ENCODE measurements around the gene COL5A1.

COL5A1 gene

DNA sequence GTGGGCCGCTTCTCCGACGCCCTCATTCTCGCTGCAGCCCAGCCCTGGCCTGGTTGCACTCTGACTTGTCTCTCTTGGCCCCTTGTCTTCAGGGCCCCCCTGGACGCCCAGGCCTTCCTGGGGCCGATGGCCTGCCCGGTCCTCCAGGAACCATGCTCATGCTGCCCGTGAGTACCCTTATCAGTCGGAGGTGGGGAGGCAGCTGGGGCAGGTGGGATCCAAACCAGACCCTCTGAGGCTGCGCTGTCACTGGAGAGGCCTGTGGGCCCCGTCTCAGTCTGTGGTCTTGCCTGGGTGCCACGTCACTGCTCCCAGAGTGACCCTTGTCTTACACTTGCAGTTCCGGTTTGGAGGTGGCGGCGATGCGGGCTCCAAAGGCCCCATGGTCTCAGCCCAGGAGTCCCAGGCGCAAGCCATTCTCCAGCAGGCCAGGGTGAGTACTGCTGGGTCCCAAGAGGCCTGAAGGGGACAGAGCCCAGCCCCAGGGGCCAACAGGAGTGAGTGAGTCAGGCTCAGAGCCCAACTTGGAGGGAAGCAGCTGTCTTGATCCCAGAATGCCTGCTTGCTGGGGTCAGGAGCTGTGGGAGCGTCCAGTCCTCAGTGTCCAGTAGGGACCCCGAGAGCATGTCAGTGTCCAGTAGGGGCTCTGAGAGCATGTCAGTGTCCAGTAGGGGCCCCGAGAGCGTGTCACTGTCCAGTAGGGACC lies 109.0 kb downstream of the COL5A1 start:
- no peak for DNase-seq

DNA sequence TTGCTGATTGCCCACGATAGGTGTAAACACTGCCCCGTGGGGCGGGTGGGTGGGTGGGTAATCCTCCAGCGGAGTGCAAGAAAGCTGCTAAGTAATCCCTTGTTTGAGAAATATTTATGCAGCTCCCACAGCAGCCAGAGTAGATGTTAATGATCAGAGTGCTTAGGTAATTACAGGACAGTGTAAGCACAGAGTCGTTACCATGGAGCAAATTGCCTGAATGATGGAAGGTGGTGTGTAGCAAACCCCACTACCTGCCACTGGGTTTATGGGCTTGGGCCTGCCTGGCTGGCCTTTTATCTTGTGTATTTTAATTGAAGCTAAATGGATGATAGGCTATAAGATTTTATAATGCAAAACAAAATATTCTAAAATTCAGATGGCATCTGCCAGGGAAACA lies 110.0 kb downstream of the COL5A1 start:
- DNase-seq: no peak

DNA sequence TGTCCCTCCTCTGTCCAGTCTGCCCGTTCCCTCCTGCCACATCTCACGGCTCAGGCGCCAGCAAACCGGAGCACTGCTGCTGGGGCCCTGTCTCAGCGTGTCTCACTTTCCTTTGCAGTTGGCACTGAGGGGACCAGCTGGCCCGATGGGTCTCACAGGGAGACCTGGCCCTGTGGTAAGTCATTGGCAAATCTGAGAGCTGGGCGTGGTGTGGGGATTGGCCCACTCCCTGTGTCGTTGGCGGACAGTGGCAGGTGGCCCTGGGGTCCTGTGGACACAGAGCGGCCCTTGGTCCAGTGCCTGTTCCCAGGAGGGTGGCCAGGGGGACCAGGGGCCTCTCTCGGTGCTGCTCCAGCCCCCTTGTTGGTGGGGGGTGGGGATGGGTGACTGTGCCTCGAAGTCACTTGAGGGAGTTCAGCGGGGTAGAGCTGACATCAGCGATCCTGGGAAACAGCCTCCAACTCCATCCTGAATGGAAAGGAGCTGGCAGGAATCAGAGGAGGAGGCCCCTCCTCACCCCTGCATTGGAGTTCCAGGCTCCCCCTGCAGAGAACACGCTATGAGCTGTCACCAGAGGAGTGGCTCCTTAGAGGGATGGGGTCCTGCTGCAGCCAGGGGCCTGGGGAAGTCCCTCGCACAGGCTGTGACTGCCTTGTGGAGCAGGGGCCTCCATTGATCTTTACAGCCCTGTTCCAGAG lies 111.0 kb downstream of the COL5A1 start:
- no peak for DNase-seq

DNA sequence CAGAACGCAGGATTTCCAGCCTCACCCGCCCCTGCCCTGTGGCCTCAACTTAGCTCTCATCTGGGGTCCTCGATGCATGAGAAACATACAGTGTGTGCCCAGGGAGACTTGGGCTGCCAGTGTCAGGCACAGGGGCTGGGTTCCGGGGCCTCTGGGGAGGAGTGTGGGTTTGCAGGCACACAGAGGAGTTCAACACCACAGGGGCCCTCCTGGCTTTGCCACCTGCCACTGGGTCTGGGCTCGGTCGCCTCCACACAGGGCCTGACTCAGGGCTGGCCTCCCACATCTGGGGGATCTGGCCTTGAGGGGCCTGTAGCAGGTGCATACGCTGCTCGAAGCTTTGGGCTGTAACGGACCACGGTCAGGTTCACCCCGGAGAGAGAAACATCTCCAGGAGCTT lies 111.6 kb downstream of the COL5A1 start:
- no peak for DNase-seq

DNA sequence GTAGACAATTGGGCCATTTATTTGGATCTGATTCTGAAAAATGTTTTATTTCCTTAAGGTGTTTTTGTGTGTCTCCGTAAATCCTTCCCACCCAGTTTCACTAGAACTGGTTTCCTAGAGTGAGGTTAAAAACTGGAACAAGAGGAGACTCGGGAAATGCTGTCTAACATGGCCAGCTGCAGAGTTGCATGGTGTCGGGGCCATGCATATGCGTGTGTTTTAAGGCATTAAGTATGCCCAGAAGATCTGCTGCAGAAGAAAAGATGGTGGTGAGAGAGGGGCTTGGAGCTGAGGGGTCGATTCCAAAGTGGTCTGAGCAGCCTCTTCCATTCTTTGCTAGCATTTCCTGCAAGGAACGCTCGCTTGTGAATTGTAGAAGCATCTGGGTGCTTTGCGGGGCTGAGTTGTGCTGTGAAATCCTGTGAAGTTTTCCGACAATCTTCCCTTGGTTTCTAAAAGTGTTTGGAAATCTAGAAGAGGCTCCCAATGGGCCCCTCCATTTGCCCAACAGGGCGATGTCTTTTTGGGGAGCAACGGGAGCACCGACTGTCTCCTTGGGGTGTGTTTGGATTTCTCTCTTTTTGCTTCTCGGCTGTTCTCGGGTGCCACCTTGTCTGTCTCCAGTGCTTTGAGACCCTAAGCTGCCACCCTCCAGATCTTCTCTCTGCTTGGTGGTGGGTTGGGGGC lies 113.8 kb downstream of the COL5A1 start:
- no peak for DNase-seq

DNA sequence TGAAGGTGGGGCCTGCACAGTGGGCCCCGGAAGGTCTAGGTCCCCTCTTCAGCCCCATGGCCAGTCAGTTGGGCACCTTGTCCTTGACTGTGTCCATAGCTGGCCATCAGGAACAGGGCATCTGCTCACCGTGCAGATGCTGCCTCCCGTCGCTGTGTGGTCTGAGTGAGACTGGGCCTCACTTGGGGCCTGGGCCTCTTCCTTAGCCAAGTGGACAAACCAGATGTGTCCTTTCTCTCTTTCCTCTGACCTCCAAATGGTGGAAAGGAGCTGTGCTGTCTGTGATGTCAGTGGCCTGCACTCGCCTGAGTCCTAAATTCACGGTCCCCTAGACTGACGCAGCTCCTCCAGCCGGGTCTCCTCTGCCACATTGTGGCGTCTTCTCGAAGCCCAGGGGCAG lies 114.5 kb downstream of the COL5A1 start:
- DNase-seq: no peak

DNA sequence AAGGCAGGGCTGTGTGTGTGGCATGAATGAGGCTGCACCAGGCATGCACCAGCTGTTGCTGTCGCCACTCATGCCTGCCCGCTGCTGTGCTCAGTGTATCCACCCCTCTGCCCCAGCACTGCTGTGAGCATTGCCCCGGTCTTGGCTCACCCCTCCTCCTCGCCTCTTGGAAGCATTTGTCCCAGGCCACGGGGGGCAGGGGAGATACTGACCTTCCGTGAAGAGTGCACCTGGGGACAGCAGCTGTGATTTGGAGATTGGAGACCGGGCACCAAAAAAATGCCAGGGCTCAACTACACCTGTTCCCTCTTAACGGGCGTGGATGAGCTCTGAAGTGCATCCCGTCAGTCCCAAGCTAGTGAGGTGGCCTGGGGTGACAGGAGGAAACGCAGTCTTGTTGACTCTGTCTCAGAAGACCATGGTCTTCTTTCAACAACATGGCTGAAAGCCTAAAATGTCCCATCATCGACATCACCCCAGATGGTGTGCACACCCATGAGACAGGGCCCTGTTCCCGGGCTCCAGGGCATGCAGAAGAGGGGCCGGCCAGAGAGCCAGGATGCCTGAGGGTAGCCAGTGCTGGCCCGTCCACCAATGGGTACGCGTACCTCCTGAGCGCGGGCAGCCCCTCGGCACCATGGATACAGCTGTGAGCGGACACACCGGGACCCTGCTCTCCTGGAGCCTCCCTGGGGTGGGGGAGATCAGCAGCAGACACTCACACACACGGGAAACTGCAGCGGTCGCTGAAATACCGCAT lies 115.8 kb downstream of the COL5A1 start:
- no peak for DNase-seq

DNA sequence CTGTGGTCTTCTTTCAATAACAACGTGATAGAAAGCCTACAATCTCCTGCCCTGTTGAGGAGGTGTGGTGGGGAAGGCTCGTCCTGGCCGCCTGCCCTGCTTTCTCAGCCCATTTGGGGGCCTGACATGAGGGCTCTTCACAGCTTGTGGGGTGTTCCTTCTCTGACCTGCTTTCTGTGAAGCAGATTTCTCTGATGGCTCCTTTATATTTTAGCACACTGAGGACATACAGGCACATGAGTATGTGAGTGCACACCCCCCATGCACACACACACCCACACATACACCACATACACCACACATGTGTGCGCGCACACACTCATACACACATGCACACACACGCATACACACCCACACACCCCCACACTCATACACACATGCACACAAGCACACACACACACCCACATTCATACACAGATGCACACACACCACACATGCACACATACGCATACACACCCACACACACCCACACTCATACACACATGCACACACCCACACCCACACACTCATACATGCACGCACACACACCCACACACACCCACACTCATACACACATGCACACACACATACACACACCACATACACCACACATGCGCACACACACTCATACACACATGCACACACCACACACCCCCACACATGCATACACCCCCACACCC lies 117.5 kb downstream of the COL5A1 start:
- DNase-seq: no peak

DNA sequence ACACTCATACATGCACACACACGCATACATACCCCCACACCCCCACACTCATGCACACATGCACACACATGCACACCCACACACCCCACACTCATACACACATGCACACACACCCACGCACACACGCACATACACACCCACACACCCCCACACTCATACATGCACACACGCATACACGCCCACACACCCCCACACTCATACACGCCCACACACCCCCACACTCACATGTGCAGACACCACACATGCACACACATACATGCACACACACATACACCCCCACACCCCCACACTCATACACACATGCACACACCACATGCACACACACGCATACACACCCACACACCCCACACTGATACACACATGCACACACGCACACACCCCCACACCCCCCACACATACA lies 118.3 kb downstream of the COL5A1 start:
- DNase-seq: no peak

DNA sequence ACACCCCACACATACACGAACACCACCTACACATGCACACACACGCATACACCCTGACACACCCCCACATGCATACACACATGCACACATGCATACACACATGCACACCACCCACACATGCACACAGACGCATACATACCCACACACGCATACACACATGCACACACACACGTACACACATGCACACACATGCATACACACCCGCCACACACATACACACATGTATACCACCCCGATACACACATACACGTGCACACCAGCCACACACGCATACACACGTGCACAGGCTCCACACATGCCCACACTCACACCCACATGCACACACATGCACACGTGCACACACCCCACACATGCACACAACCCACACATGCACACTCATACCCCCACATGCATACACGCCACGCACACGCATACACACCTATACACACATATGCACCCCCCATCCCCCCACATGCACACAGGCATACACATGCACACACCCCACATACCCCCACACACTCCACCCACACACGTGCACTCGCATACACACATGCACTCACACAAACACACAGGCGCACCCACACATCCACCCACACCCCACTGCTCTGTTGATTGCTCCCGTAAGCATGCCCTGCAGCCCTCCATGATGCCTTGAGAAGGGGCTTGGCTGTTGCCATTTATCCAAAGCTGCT lies 119.3 kb downstream of the COL5A1 start:
- no peak for DNase-seq

DNA sequence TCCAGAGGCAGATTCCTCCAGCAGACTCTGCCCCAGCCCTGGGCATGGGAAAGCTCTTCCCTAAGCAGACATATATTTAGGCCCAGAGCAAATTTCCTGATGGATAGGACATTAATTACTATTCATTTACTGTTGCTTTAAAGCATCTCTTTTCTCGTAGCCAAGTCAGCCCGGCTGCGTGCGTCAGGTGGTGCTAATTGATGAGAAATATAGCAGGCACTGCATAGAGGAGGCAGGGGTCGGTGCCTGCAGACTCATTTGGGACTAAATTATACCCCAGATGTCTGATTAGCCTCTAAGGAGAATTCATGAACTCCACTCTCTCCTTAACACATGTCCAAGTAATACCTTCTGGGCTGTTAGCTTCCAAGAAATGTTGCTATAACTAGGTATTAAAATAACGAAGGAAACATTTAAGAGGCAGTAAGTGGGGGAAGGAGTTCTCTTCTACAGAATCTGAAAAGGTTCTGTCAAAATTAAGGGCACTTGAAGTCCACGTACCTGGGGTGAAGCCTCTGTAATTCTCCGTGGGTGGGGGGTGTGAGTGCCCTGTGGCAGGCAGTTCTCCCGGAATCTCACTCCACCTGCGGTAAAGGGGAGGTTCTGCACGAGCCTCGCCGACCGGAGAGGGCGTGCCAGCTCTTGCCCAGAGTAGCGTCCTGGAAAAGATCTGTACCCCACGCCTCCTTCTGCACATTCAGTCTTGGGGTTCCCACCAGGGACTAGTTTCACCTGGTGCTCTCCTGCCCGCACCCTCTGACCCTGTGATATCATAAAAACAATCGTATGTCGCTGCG lies 123.1 kb downstream of the COL5A1 start:
- DNase-seq: no peak

DNA sequence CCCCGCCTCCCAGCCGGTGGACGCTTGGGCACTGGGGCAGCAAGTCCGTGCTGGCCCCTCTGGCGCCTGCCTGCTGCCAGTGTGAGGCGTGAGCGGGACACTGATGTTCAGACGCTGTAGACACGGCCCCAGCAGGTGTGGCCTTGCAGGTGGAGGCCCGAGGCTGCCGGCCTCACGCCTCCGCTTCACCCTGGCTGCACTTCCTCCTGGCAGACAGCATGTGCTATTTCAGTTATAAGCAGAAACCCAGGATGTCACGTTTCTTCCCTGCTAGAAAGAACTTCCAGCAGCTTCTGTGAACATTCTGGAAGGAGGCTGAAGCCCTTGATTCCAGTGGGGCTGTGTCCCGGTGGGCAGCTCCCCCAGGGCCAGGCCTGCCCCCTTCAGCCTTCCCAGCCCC lies 124.2 kb downstream of the COL5A1 start:
- DNase-seq: no peak

DNA sequence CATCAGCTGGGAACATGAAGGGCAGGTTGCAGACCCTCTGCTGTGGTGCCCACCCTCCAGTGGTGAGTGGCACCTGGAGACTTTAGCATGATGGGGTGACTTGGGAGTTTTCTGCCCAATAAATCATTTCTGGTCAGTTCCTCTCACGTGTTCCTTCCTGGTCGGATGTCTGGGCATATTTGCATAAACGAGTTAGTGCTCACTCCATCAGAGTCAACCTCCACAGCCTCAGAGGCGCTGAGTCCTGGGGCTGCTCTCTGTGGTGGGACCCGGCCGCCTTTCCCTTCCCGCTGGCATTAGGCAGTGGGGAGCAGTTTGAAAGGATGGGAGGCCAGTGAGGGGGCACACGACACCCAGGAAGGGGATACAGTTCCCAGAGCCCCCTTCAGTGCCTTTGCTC lies 125.0 kb downstream of the COL5A1 start:
- DNase-seq: no peak

DNA sequence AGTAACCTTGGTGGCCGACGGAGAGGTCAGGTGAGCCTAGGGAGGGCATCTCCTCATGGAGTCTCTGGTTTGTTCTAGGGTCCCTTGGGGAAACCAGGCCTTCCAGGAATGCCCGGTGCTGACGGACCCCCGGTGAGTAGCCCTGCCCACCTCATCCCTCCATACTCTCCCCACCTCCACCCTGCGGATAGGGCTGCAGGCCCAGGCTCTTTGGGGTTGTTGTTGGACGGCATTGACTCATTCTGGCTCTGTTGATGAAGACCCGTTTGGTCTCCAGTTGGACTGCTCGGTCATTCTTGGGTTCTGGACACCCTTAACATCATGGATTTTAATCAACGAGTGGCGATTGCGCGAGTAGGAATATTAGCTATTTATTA lies 126.7 kb downstream of the COL5A1 start:
- no peak for DNase-seq

DNA sequence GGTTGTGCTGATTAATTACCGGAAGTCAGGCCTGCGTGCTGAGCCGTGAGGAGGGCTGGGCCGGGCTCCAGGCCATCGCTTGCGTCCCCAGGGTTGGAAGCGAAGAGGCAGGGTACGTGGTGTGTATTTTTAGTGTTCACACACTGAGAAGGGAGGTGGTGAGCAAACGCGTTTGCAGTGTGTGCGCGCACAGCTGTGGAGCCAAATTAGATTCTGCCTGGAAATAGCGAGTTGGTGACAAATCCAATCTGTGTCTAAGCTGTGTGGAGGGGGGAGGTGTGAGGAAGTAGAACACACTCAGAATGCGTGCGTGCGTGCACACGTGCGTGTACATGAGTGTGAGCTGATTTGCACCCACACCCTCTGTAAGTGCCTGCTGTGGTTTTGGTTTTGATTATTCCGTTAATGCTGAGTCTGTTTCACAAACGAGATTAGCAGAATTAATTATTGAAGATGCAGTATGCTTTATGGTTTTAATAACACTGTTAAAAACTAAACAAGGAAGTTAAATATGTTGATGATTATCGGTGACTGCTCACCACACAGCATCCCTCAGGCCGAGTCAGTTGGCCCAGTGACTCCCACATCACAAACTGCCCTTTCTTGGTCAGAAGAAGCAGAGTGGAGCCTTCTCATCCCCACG lies 127.2 kb downstream of the COL5A1 start:
- DNase-seq: no peak

DNA sequence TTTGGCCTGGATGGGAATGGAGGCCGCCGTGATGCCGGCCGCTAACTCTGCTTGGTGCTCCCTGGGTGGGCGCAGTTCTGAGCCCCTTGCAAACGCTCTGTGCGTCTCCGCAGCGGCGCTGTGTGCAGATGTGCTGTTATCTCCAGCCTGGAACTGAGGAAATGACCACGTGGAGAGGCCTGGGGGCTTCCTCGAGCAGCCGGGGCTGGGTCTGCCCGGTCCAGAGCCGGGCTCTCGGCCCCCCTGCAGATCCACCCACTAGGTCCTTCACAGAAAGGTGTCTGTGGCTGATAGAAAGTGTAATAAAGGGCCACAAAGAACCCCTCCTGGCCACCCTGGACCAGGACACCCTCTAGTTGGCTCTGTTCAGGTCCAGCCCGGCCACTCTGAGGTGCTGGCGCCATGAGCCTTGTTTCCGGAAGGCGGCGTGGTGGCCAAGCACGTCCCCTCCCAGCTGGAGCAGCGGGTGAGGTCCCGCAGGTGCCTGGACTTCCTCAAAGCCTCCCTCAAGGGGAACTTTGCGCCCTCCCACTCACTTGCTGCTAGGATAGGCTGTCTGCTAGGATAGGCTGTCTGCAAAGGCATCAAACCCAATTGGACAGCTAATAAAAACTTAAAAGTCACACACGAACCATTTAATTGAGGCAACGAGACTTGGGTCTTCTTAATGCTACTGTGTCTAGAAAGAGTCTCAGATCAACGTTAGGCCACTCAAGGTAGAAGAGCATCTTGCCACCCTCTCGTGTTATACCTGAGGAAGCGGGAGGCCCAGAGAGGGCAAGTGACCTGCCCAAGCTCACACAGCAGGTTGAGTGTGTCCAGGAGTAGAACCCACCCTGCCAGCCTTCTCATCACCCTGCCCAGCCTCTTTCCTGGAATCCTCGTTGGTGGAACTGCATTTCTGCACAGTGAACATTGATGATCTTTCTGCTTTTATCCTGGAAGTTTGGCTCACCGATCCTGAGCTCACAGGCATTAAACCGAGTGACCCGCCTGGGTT lies 129.7 kb downstream of the COL5A1 start:
- no peak for DNase-seq

DNA sequence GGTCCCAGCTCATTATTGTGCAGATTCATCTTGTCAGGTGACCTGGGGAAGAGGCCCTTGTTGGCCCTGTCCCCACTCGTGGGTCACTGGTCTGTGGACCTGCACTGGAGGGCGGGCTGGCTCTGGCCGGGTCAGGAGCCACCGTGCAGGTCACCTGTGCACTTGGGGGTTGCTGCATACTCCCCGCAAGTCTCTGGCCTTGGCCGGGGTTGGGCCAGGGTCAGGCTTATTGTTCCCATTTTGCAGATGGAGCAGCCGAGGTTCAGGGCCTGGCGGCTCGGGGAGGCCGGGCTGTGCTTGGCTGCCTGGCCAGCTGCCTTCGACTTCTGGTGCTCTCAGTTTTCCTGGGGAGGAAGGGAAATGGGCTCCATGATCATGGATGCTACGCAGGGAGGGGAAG lies 130.7 kb downstream of the COL5A1 start:
- no peak for DNase-seq

DNA sequence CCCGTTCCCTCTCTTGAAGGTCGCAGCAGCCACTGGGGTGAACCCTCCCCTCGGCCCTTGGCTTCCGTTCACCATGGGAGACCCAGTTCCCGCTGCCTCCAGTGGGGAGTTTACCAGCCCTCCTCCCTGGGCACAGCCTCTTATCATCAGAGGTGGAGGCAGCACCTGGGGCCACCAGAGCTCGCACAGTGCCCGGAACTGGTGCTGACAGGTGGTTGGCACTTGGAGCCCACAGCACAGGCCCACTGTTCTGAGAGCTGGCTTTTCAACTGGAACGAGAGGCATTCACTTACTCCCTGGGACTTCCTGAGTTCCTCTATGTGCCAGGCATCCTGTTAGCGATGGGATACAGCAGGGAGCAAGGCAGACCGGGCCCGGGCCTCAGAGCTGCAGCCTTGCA lies 132.2 kb downstream of the COL5A1 start:
- DNase-seq: no peak

DNA sequence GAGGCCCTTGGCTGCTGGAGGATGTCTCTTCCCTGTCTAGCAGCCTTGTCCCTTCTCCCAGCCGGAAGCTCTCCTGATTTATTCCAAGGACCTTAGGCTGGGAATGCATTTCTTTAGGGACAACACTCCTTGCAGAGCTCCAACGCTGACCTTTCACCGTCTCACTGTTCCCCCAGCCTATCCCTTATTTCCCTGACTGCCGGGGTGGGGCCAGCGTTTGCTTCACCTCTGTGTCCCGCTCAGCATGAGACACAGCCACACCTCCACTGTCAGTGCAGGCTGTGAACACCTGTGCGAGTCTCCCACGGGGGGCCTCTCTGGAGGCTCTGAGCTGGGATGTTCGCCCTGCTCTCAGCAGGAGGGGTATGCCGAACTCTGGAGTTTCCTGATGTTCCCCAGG lies 132.8 kb downstream of the COL5A1 start:
- DNase-seq: no peak

Data from activated CD4-positive, CD25-positive, alpha-beta regulatory T cell (primary cell).